GM18907 (cell line): ENCODE measurements around the gene MPP3.

Source experiments
- ATAC-seq: cut with Tn5 transposase; IDR thresholded peaks from one replicate; pipeline ENCODE4 v1.9.1; 2021; ENCODE audit warnings: mild to moderate bottlenecking, moderate library complexity; ENCODE audit not compliant: unreplicated experiment

Gene MPP3

GRCh38 chr17:43840814-43841213 lies 7.9 kb upstream of the MPP3 start:
- ATAC-seq, result no peak

- no peak for ATAC-seq
These were observed 6.7 kb upstream of the MPP3 start for GRCh38 chr17:43839670-43840108.

DNA sequence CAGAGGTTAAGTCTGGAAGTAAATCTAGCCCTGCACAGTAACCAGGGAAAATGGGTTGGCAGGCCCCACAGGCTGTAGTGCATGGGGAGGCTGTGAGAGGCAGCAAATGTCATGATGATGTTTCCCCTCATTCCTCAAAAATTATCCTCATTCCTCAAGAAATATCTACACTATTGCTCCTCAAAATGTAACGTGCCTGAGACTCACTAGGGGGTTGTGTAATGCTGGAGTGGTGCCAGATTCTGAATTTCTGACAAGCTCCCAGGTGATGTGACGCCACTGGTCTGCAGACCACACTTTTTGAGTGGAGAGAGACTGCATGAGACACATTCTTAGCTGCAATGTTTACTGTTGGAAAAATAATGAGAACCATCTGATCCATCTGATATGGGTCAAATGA lies 1.2 kb upstream of the MPP3 start:
- no peak for ATAC-seq

DNA sequence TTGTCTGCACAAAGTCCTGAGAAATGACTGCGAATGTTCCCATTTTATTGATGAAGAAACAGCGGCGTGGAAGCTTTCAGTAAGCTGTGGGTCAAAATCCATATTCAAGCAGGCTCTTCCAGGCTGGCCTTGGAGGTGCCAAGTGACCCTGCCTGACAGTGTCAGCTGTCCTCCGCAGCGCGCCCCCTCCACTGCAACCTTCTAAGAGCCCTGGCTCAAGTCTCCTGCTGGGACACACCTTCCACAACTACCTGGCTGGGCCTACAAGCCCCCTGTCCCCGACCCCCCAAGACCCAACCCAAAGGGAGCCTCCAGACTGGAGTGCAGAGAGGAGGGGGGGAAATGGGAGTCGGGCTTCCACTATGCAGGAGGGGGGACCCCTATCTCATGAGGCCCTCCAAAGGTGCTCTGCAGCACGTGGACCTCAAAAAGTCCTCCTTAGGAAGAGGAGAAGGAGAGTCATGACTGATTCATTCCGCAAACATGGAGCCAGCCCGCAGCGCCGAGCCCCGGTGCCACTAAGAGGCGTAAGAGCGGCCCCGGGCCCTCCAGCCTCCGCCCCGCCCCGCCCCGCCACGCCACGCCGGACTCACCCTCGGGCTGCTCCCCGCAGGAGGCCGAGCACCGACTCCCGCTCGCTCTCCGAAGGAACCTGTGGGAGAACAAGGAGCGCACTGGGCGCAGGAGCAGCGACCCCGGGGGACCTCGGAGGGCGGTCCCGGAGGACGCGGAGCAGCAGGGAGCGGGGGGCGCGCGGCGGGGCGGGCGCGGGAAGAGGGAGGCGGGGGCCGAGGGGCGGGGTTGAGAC lies 574 bp downstream of the MPP3 start:
- ATAC-seq, result no peak

DNA sequence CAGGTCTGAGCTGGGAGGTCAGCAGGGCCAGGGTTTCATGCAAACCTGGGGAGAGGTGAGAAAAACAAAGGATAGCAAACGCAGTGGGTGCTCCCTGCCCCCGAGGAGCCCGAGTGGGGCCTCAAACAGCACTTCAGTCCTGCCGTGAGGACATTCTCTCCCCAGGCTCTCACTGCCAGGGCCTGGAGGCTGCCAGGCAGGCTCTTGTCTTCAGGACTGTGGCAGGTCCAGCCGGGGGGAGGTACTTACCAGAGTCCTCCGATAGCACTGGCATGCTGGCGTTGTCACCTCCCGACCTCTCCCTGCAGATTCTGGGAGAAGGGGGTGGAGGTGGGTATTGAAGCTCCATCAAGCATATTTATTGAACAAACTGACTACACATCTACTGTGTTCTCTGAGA lies 1.3 kb downstream of the MPP3 start:
- ATAC-seq, result no peak

- ATAC-seq, result no peak
These were observed 2.3 kb downstream of the MPP3 start for GRCh38 chr17:43830510-43831140.

GRCh38 chr17:43829738-43830137 lies 3.2 kb downstream of the MPP3 start:
- no peak for ATAC-seq

DNA sequence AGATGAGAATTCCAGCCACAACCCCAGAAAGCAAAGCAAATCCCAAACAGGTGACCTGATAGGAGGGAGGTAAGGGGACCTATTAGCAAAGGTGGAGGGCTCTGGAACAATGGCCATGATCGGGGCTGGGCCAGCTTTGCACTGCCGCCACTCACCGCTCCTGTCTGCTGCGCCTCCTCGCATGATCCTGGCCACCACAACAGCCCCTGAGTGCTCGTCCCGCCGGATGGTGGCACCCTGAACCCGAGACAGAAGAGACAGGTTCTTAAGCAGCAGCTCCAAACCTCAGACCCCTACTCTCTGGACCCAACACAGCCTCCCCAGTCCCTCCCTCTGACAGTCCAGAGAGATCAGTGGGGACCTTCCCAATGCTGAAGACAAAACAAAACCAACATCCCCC lies 5.3 kb downstream of the MPP3 start:
- no peak for ATAC-seq

DNA sequence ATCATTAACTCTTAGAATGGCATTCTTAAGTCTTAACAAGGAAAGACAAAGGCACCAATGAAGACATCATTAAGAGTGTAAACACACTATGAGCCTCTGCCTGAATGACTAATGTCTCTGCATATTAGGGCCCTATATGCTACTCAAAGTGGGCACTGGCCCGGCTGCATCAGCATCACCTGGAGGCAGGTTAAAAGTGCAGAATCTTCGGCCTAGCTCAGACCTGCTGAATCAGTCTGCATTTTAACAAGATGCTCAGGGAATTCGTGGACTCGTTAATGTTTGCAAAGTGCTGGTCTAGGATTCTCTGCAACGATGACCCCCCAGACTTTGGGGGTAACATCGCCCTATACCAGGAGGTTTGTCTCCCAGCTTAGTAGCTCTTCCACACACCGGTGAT lies 6.7 kb downstream of the MPP3 start:
- no peak for ATAC-seq

GRCh38 chr17:43825567-43825966 lies 7.4 kb downstream of the MPP3 start:
- no peak for ATAC-seq

- no peak for ATAC-seq
These were observed 9.4 kb downstream of the MPP3 start for GRCh38 chr17:43823350-43824084.

DNA sequence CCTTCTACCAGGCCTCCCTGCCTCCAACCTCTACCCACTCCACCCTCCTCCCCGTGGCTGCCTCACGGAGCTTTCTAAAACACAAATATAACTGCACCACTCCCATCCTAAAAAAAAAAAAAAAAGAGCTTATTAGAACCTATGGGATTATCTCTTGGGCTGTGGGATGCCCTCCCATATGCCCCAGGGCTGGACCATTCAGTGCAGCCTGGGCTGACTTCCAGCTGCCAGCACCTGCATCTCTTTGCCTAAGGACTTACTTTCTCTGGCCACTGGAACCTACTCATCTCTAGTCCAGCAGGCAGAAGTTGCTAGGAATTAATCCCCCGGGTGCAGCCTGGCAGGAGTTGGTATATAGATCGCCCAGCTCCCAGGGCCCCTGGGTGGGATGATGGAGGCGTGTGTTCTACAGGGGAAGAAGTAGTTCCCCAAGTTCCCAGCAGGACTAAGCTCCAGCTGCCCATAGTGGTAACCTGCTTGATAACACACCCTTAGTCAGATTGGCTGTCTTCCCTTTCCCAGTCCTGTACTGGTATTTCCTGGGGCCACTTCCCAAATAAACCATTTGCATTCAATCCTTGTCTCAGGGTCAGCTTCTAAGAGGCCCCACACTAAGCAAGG lies 10.3 kb downstream of the MPP3 start:
- no peak for ATAC-seq

DNA sequence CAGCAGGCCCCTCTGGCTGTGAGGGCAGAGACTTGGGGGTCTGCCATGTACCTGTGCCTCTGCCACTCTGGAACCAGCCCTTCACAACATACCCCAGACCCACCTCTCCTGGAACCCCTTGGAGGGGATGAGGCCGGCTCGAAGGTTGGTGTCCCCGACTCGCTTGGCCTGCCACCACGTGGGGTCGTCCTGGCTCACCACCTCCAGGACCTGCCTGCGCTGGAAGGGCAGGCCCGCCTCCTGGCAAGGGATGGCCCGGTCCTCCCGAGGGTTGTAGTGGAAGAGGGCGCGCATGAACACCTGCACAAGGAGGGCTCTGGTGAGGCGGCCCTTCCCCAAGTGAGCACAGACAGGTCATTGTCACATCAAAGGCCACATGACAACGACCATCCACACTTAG lies 12.2 kb downstream of the MPP3 start:
- no peak for ATAC-seq

- ATAC-seq, result no peak
These were observed 14.0 kb downstream of the MPP3 start for GRCh38 chr17:43818966-43819365.

GRCh38 chr17:43817826-43818225 lies 15.1 kb downstream of the MPP3 start:
- ATAC-seq, result no peak

GRCh38 chr17:43816336-43817320 lies 16.3 kb downstream of the MPP3 start:
- ATAC-seq, result no peak

DNA sequence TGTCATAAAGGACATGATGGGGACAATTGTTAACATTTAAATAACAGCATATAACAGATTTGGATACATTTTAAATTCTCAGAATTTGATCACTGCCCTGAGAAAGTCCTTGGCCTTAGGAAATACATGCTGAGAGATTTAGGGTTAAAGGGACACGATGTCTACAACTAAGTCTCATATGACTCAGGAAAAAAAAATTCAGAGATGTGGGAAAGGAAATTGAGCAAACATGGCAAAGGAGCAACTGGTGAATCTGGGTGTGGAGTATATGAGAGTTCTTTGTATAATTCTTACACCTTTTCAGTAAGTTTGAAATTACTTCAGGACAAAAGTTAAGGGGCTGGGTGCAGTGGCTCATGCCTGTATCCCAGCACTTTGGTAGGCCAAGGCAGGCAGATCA lies 18.2 kb downstream of the MPP3 start:
- no peak for ATAC-seq

DNA sequence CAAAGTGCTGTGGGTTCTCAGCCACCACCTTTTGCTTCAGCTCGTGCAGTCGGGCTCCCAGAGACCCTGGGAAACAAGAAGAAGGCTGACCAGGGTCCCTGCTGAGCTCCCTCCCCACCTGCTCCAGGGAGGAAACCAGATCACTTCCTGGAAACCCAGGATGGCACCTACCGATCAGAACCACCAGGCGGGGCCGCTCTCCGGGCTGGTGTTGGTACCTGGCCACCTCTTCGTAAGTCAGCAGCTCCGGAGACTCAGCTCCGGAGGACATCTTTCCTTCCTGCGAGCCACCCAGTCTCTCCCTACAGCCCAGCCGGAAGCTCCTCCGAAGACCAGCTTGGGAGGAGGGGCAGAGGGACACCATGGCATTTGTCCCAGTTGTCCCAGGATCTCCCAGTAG lies 18.9 kb downstream of the MPP3 start:
- ATAC-seq, result no peak

DNA sequence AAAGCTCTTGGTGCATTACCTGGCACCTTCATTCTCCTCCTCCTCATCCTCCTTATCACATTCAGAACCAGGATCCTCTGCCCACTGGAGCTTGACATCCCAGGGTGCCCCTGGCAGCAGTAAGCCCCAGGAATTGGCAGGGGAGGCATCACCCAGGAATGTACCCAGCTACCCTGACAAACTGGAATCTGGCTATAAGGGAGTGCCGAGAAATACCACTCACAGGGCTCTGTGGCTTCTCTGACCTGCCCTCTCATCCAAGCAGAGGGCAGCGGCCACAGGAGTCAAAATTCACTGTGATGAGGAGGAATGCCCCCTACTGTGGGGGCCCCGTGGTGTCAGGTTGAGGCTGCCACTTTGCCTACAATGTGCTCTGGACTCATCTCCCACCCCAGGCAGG lies 19.6 kb downstream of the MPP3 start:
- ATAC-seq, result no peak
